ENCODE results near the gene CTBP2.

Gene CTBP2

GRCh38 chr10:125087191-125087896 lies 73.0 kb downstream of the CTBP2 start:
- no peak overlapping the region for H2AFZ ChIP-seq (ENCODE audit: low read depth, low read length, severe bottlenecking)
- H3K9me3 ChIP-seq (ENCODE audit: insufficient read depth, low read length): no peaks in the 10 kb centered on the region
- H3K36me3 ChIP-seq (ENCODE audit: low read length): no peaks in the 10 kb centered on the region
- no peaks in the 10 kb centered on the region for H3F3A ChIP-seq (ENCODE audit: insufficient read depth)
- TF ChIP-seq EZH2phosphoT487 (conservative IDR thresholded peaks at IDR 0.05; ENCODE audit: low read length): no peak
- no peak for TF ChIP-seq CTCF (IDR thresholded peaks at IDR 0.05; ENCODE audit: insufficient read depth, low read length, poor library complexity, severe bottlenecking)
- H3K27ac ChIP-seq (ENCODE audit: low read depth, low read length): no peak overlapping the region
- H3K9me2 ChIP-seq (replicated peaks; ENCODE audit: insufficient read depth, low read length): no peaks in the 10 kb centered on the region
- H3K4me3 ChIP-seq (ENCODE audit: insufficient read depth, low read length, poor library complexity, severe bottlenecking): no peak overlapping the region
- no peak overlapping the region for H3K4me2 ChIP-seq (ENCODE audit: low read depth, low read length, poor library complexity, severe bottlenecking)
- H3K9ac ChIP-seq (ENCODE audit: low read length): no peak overlapping the region
- H4K20me1 ChIP-seq (ENCODE audit: low read depth, low read length): no peaks in the 10 kb centered on the region
- H3K79me2 ChIP-seq (ENCODE audit: insufficient read depth, low read length): no peaks in the 10 kb centered on the region
- H3K27me3 ChIP-seq (ENCODE audit: low read length): no peaks in the 10 kb centered on the region

GRCh38 chr10:125086691-125087090 lies 73.7 kb downstream of the CTBP2 start:
- H3K36me3 ChIP-seq (ENCODE audit: low read length): no peaks in the 10 kb centered on the region
- no peaks in the 10 kb centered on the region for H3F3A ChIP-seq (ENCODE audit: insufficient read depth)
- no peaks in the 10 kb centered on the region for H3K9me2 ChIP-seq (replicated peaks; ENCODE audit: insufficient read depth, low read length)
- H4K20me1 ChIP-seq (ENCODE audit: low read depth, low read length): no peaks in the 10 kb centered on the region
- H3K27ac ChIP-seq (ENCODE audit: low read depth, low read length): no peak overlapping the region
- H3K27me3 ChIP-seq (ENCODE audit: low read length): no peaks in the 10 kb centered on the region
- H3K4me3 ChIP-seq (ENCODE audit: insufficient read depth, low read length, poor library complexity, severe bottlenecking): no peak overlapping the region
- H2AFZ ChIP-seq (ENCODE audit: low read depth, low read length, severe bottlenecking): no peak overlapping the region
- no peak overlapping the region for H3K4me2 ChIP-seq (ENCODE audit: low read depth, low read length, poor library complexity, severe bottlenecking)
- H3K79me2 ChIP-seq (ENCODE audit: insufficient read depth, low read length): no peaks in the 10 kb centered on the region
- H3K9ac ChIP-seq (ENCODE audit: low read length): no peak overlapping the region
- no peaks in the 10 kb centered on the region for H3K9me3 ChIP-seq (ENCODE audit: insufficient read depth, low read length)
- TF ChIP-seq CTCF (IDR thresholded peaks at IDR 0.05; ENCODE audit: insufficient read depth, low read length, poor library complexity, severe bottlenecking): no peak
- no peak for TF ChIP-seq EZH2phosphoT487 (conservative IDR thresholded peaks at IDR 0.05; ENCODE audit: low read length)

GRCh38 chr10:125085258-125086054 lies 74.9 kb downstream of the CTBP2 start:
- Histone ChIP-seq H3K9ac (ENCODE audit: low read length) (no peak overlapping the region), H3K9me3 (ENCODE audit: insufficient read depth, low read length) (no peaks in the 10 kb centered on the region), H3K4me3 (ENCODE audit: insufficient read depth, low read length, poor library complexity, severe bottlenecking) (no peak overlapping the region), H4K20me1 (ENCODE audit: low read depth, low read length) (no peaks in the 10 kb centered on the region), H3K79me2 (ENCODE audit: insufficient read depth, low read length) (no peaks in the 10 kb centered on the region), H3K27me3 (ENCODE audit: low read length) (no peaks in the 10 kb centered on the region), H3K9me2 (replicated peaks; ENCODE audit: insufficient read depth, low read length) (no peaks in the 10 kb centered on the region), H3K36me3 (ENCODE audit: low read length) (no peaks in the 10 kb centered on the region), H3F3A (ENCODE audit: insufficient read depth) (no peaks in the 10 kb centered on the region), H3K27ac (ENCODE audit: low read depth, low read length) (no peak overlapping the region), H3K4me2 (ENCODE audit: low read depth, low read length, poor library complexity, severe bottlenecking) (no peak overlapping the region), H2AFZ (ENCODE audit: low read depth, low read length, severe bottlenecking) (no peak overlapping the region)
- no peak for TF ChIP-seq EZH2phosphoT487 (conservative IDR thresholded peaks at IDR 0.05; ENCODE audit: low read length)
- no peak for TF ChIP-seq CTCF (IDR thresholded peaks at IDR 0.05; ENCODE audit: insufficient read depth, low read length, poor library complexity, severe bottlenecking)
